IPS DF 4.7 (cell line): Measurements from ENCODE around the gene SPHKAP.
A peak's percentile ranks its signal among the peaks of the same experiment; 100 is the strongest.
"Not testable (repeated sequence)": the region's sequence is repeated elsewhere in the genome, so short reads cannot be mapped to it uniquely, and the experiment has no call there.

Experiments used
- DNase-seq: peaks from one replicate; pipeline ENCODE4 v3.0.0-alpha.2; 2013; ENCODE audit warnings: low spot score; ENCODE audit errors: extremely low read depth

Gene SPHKAP

DNA sequence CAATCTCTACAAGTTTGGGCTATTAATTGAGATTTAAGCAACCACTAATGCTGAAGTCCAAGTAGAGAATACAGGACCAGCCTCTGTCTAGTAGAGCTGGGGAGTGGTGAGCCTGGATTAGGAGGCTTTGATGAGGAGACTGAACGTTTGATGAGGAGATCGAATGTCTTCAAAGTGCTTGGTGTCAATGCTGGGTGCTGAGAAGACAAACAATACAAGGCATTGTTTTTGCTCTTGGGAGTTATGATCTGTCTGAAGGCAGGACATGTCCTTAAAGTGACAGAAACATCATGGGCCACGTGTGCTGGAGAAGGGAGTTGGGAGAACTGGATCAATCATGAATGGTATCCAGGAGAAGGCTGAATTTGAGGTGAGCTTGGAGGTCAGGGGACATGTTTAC, 143.6 kb downstream of the SPHKAP start:
- DNase-seq = no peak

DNA sequence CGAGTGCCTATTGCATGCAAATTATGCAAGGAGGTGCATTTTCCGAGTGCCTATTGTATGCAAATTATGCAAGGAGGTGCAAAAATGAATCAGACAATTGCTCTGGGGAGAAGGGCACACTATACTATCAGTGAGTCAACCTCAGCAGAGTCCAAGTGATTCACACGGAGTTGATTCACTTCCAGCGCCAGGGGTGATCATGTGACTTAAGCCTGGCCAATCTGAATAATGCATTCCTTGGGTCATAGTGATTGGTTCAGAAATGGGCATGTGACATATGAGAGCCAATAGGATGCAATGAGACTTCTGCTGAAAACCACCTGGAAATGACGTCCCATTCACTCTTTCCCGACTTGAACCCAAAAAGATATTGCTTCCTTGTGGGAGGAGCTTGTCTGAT, 157.9 kb downstream of the SPHKAP start:
- no peak for DNase-seq

DNA sequence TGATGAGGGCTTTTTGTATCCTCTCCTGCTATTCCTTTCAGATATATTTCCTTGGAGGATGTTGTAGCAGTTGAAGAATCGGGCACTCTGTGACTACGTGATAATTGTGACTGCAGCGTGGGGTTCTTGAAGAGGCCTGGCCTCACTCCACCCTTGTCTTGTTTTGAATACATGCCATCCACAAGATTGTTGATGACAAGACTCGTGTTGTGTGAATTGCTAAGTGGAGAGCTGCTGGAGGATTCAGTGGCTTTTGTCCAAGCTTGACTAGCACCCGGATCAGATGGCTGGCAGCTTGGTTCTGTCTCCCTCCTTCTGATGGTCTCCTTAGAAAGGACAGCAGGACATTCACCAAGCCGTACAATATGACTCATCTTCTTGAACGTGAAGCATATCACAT, 163.2 kb downstream of the SPHKAP start:
- no peak for DNase-seq

DNA sequence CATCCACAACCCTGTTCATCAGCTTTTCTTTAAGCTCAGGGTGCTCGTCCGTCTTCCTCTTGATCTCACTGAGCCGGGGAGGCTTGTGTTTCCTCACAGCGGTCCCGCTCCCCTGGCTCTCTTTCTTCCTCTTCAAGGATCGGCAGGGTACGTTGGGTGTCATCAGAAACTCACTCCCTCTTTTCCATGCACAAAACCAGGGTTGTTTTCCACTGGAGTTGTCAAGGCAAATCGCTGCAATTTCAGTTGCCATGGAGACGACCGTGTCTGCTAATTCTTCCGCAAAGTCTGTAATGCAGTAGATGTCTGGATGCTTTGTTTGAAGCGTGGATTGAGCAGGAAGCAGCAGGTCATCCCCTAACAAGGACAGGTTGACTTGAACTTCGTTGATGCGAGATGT, 163.7 kb downstream of the SPHKAP start:
- no peak for DNase-seq

DNA sequence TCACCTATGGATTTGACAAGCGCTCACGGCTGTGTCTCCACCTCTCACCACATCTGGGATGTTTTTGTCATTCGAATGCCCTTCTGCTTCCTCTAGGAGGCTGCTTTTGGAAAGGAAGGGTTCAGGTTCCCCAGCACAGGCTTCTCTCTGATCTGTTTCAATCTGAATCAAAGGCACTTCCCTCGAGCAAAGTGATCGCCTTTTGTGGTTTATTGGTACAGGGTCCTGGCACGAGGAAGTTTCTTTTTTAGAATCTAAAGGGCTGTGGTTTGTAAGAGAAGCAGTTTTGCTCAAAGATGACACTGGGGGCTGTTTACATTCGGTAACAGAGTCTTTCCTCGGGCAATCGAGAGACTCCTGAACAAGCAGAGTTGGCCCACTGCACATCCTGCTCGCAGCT, 165.1 kb downstream of the SPHKAP start:
- peak; percentile 28 for DNase-seq

DNA sequence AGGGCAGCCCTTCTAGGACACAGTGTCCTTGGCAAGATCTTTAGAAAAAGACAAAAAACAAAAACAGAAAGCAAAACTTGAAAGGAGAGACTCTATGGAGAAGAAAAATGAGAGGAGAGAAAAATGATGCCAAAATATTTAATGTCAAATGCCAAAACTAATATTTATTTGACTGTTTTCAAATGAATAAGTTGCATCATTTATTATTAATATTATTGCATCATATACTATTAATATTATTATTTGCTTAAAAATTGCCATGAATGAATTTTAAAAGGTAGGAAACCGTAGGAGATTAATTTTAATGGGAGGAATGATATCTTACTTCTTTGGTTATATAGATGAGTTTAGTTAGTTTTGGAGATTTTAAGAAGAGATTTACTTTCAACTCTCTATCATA, 165.7 kb downstream of the SPHKAP start:
- DNase-seq = no peak

DNA sequence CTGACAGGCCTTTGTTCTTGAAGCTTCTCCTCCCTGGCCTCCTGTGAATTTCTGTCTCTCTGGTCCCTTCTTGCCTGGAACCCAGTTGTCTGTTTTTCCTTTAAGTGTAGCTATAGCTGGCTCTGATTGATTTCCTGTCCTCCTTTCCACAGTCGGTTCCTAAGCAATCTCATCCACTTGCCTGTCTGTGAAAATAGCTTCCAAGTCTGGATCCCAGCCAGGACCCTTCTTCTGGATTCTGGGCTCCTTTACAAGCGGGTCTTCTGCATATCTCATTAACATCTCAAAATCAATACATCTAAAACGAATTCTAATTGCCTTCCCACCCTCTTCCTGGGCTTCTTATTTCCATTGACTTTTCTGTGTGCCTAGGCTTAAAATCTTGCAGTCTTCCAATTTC, 185.1 kb downstream of the SPHKAP start:
- no peak for DNase-seq

DNA sequence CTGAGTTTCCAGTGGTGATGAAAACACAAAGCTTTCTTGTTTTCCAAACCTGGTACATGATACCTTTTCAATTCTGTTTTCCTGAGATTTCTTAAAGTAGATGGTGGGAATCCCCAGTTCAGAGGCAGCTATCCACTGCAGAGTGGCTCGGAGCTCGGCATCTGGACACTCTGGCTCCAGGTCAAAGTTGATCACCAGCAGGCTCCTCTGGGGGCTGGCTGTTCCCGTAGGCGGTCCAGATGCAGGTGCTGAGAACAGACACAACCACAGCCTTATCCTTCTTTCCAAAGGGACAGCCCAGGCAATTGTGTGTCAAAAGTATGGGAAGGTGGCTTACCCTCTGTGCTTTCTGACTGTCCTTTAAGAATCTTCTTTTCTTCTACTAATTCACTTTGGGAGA, 190.6 kb downstream of the SPHKAP start:
- DNase-seq = no peak

DNA sequence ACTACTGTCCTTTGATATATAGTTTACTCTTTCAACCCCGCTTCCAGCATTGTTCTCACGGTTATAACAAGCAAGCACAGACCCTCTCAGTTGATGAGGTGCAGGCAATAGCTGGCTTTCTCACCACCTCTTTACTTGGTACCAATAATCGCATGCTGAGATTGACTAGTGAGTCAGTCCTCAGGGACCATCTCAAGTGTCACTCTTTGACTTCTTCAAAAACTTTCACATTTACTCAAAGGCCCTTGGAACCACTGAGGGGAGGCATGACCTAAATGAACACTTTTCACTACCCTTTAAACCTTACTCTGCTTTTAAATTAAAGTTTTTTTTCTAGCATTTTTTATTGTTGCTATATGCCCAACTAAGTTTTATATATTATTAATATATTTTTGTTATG, 208.2 kb downstream of the SPHKAP start:
- no peak for DNase-seq

DNA sequence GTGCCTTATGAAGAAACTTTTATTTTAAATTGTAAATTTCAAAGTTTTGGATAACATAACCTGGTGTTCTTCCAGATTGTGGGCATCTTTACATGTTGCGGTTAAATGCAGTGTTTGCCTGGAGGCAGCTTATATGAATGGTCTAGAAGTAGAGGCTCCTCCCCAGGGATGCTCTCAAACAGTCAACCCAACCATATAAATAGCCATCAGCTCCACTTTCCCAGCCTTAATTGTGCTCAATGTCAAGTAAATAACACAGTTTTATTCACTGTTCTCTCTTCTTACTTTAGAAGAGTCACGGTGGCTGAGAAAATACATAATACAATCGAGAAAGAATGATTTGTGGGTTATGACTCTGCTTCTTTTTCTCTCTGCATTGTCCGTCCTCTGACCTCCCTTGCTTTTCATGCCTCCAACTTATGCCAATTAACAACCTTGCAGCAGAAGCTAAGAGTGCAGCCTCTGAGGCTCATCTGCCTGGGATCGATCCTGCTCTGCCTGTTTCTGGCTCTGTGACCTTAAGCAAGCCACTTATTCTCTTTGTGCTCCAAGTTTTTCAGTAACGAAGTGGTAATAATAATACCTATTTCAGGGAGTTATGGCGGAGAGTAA, 209.8 kb downstream of the SPHKAP start:
- no peak for DNase-seq

DNA sequence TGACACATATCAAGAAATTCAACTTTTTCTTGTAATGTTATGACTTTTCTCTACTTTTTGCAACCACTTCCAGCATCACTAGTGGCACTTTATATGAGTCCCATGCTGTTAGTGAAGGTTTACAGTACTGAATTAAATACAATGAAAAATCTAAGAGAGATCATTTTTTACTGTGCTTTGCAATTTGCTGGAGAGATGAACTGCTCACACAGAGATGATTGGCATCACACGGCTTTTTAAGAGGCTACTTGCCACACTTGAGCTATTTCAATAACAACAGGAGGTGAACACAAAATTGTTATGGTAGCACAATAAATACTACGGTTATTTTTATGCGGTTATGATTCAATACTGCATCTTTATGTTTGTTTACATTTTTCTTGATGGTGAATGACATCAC, 221.2 kb downstream of the SPHKAP start:
- no peak for DNase-seq

DNA sequence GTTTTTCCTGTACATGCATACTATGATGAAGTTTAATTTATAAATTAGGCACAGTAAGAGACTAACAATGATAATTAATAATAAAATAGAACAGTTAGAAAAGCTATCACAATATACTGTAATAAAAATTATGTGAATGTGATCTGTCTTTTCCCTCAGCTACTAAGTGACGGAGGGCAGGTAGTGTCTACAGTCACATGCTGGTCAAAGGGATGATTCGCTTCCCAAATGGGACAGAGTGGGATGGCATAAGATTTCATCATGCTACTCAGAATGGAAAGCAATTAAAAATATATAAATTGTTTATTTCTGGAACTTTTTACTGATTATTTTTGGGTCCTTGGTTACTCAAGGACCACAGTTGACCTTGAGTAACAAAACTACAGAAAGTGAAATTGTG, 238.5 kb downstream of the SPHKAP start:
- DNase-seq = no peak

DNA sequence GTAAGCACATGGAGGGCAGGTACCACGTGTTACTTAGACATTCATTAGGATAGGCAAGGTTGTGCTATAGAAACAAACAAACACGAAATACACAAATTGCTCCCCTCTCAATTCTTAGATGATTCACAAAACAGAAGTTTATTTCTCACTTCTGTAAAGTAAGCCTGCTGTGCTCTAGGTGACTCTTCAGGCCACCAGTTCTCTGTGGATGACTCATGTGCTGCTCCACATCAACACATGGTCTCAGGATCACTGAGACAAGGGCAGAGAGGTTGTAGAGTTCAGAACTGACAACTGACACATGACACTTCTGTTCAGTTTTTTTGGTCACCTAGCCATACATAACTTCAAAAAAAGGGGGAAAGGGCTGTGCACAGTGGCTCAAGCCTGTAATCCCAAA, 239.5 kb downstream of the SPHKAP start:
- DNase-seq = no peak

DNA sequence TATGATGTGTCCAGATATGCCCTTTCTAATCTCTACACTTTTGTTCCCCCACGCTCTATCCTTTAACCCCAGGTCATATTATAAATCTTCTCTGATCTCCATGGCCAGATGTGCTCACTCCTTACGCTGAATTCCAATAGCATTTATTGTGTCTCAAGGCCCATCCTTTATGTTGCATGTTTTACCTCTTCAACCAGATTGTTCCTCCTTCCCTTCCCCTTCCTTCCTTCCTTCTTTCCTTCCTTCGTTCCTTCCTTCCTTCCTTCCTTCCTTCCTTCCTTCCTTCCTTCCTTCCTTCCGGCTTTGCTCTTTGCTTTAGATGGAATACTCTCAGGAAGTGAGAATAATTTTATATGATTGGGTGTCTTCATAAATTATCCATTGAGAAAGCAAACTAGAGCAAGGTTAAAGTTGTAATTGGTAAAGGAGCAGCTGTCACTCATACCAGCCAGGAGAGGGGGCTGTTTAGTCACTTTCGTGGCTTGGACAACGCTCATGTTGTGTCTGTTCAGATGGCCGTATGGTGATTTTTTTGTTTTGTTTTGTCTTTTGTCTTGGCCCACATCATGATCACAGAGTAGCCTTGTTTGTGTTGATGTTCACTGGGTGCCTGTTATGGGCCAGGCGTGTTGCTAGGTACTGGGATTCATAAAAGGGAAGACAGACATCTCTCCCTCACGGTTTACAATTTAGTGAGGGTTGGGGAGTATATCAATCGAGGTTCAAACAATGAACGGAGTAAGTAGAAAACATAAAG, 242.0 kb downstream of the SPHKAP start:
- peak; percentile 46 for DNase-seq

DNA sequence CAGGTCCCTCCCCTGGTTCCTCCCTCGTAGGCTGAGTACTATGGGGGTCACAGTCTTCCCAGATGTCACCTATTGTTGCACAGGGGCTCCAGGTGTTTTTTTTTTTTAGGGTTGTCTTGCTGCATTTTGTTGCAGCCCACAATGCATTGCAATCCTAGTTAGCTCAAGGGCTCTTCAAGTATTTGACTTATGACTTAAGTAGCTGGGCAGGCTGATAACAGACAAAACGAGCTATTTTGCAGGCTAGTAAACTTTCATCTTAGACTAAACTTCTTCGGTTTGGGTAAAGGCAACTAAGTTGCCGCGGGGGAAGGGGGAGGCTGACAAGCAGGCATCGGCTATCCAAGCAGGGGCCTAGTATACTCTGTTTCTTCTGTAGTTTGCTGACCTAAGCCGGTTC, 245.2 kb downstream of the SPHKAP start:
- DNase-seq = not testable (repeated sequence)

DNA sequence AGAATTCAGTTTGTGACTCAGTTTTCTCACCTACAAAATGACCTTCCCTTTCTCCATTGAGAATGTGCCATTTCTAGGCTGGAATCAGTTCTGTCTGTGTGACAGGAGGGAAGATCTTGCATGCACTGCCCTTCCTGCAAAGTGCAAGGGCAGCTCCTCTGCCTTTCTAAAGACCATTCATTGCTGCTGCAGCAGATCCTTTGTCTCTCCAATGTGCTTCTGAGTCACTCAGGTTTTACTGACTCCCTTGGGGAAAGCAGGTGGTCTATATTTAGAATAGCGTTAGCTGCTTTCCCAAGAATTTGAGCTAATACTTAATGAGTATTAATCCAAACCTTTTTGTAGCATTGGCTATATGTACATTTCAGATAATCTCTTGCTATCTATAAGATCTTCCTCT, 247.6 kb downstream of the SPHKAP start:
- no peak for DNase-seq

DNA sequence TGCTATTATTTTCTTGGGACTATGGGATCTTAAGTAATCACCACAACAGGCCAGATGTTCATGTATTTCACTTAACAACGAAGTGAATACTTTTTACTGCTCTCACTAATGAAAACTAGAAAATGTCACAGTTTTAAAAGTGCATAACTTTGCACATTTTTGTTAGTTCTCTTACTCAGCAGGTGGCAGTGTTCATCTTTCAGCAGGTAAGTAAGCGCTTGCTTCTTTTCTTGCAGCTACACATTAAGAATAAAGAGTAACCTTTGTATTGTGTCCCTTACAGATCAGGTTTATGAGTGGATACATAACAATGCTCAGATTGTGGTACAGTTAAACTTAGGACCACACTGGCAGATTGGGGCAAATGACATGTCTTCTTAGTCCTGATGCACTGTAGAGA, 249.1 kb downstream of the SPHKAP start:
- DNase-seq = no peak

DNA sequence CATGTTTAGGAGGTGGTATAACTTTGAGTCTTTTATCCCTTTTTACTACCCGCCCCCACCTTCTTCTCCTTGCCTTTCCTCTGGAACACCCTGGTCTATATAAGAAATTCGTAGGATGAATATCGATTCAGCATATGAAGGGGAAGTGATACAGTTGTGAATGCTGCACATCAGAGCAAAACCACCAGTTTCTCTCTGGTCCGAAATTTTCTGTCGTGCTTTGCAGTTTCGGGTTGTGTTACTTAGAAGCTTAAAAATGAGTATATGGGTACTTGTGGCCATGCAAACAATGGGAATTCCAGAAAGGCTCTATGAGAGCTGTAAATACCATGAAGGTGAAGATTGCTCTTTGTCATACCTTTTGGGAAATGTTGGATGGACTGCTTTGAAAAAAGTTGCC, 249.5 kb downstream of the SPHKAP start:
- DNase-seq = no peak
